GM12878 (cell line): ENCODE data around the gene NODAL. TPM values are rescaled to one million over a fixed set of nuclear protein-coding genes. Genes with fewer than 3 reads are reported as not detected.

ENCODE experiments used
- BRCA1 ChIP-seq: IDR thresholded peaks from 2 replicates; pipeline ENCODE4 v1.6.1; 2011; ENCODE audit warnings: low read depth, low read length, improper control_type of control experiment
- EED ChIP-seq: sonication (generic); IDR thresholded peaks from 2 replicates; pipeline ENCODE4 v1.6.1; 2016; ENCODE audit warnings: antibody characterized with exemption, low read depth
- EGR1 ChIP-seq, 2 experiments: IDR thresholded peaks; 1 replicate in 1 of 2; 2 replicates in 1 of 2; pipeline ENCODE4 v1.6.1; 2011 to 2012; ENCODE audit warnings: low read depth in 2 of 2, low read length in 2 of 2, borderline replicate concordance in 1 of 2, mild to moderate bottlenecking in 1 of 2, moderate library complexity in 1 of 2
- EP300 ChIP-seq, 2 experiments: fragments of 150-350 bp in 1 of 2; IDR thresholded peaks; 2 replicates each; pipeline ENCODE4 v1.6.1; 2011 to 2012; ENCODE audit warnings: low read depth in 2 of 2, low read length in 2 of 2, borderline replicate concordance in 1 of 2, improper control_type of control experiment in 1 of 2, inconsistent platforms in 1 of 2; ENCODE audit not compliant: control insufficient read depth in 1 of 2
- HDAC2 ChIP-seq: fragments of 200-600 bp; sonication (generic); IDR thresholded peaks from 2 replicates; pipeline ENCODE4 v1.6.1; 2017
- NFIC ChIP-seq: IDR thresholded peaks from 2 replicates; pipeline ENCODE4 v1.6.1; 2012; ENCODE audit warnings: low read depth, mild to moderate bottlenecking, inconsistent platforms, low read length, moderate library complexity
- NR2C1 ChIP-seq: fragments of 450-650 bp; IDR thresholded peaks from 2 replicates; pipeline ENCODE4 v1.6.1; 2017; ENCODE audit warnings: antibody characterized with exemption, mild to moderate bottlenecking, moderate library complexity
- NR2F1 ChIP-seq: fragments of 450-650 bp; conservative IDR thresholded peaks from 2 replicates; pipeline ENCODE4 v1.6.1; 2017; ENCODE audit warnings: mild to moderate bottlenecking
- RBBP5 ChIP-seq: fragments of 200-600 bp; sonication (generic); conservative IDR thresholded peaks from 2 replicates; pipeline ENCODE4 v1.6.1; 2016
- SMAD5 ChIP-seq: IDR thresholded peaks from 2 replicates; pipeline ENCODE4 v1.6.1; 2016; ENCODE audit warnings: antibody characterized with exemption, low read depth
- SPI1 ChIP-seq: IDR thresholded peaks from 2 replicates; pipeline ENCODE4 v1.6.1; 2011; ENCODE audit warnings: low read depth, mild to moderate bottlenecking, low read length, moderate library complexity, borderline replicate concordance; ENCODE audit not compliant: insufficient read depth
- ZZZ3 ChIP-seq: IDR thresholded peaks from 2 replicates; pipeline ENCODE4 v1.6.1; 2011; ENCODE audit warnings: low read depth; ENCODE audit not compliant: control insufficient read depth, insufficient read length
- polyA plus RNA-seq, 11 experiments: library from polyadenylated mRNA; depleted of rRNA in 4 of 11; unstranded in 6 of 11; stranded (reverse) in 5 of 11; fragments of >200 nt; fragmentation: Nextera tagmentation in 4 of 11; fragmentation: Illumina TruSeq in 1 of 11; extraction: Ambion mirVana in 4 of 11; extraction: Trizol in 1 of 11; gene quantifications; 1 replicate in 1 of 11; 2 replicates in 10 of 11; pipeline versions ENCODE4 v1.2.1 to v1.2.3, GENCODE V29; 2011 to 2016; ENCODE audit warnings: inconsistent platforms in 2 of 11, missing spikeins in 2 of 11, low read depth in 1 of 11
- total RNA-seq, 4 experiments: library from RNA; depleted of rRNA in 3 of 4; stranded (reverse); fragments of >200 nt in 3 of 4; fragmentation: Illumina TruSeq in 1 of 4; extraction: Trizol in 1 of 4; gene quantifications; 2 replicates each; pipeline versions ENCODE4 v1.2.1 to v1.2.3, GENCODE V29; 2013 to 2021
- TF ChIP-seq, protein P1 (sequence below): IDR thresholded peaks from 2 replicates; pipeline ENCODE4 v1.6.1; 2012; ENCODE audit warnings: low read depth, low read length, improper control_type of control experiment
- TF ChIP-seq, protein P2 (sequence below): IDR thresholded peaks from 2 replicates; pipeline ENCODE4 v1.6.1; 2011; ENCODE audit warnings: borderline replicate concordance, low read depth, mild to moderate bottlenecking, moderate library complexity, low read length; ENCODE audit not compliant: insufficient read depth, poor library complexity, severe bottlenecking

NODAL gene
- total and polyA plus RNA-seq, 10 of the 15 experiments (the other 5 are each of a cell fraction or from before 2014, with no cell fraction given) = not detected

DNA sequence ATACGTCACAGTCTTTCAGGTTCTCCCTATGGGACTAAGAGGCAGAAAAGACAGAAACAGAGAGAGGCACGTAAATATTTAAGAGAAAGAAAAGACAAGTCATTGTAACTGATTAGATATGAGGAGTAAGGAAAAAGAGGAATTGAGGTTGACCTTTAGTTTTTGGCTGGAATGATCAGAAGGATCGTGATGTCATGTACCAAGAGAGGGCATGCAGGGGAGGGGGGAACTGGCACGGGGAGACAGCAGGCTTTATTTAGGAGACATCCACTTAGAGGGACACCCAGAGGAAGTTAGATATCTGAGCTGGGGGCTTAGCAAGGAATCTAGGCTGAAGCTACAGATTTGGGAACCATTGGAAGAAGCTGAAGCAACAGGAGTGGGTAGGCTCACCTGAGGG, 49.8 kb downstream of the NODAL start (continued):
- TF ChIP-seq, protein P1, sequence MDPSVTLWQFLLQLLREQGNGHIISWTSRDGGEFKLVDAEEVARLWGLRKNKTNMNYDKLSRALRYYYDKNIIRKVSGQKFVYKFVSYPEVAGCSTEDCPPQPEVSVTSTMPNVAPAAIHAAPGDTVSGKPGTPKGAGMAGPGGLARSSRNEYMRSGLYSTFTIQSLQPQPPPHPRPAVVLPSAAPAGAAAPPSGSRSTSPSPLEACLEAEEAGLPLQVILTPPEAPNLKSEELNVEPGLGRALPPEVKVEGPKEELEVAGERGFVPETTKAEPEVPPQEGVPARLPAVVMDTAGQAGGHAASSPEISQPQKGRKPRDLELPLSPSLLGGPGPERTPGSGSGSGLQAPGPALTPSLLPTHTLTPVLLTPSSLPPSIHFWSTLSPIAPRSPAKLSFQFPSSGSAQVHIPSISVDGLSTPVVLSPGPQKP = no peak
- TF ChIP-seq SPI1 = no peak
- TF ChIP-seq ZZZ3 = no peak
- no peak for TF ChIP-seq EP300 (IDR thresholded peaks at IDR 0.05; ENCODE audit: borderline replicate concordance in 1 of 2, control insufficient read depth in 1 of 2, low read depth in 2 of 2, low read length in 2 of 2)
- TF ChIP-seq NR2F1 = no peak
- TF ChIP-seq EGR1 (IDR thresholded peaks at IDR 0.05; ENCODE audit: borderline replicate concordance in 1 of 2, low read depth in 2 of 2, low read length in 2 of 2) = no peak
- TF ChIP-seq, protein P2, sequence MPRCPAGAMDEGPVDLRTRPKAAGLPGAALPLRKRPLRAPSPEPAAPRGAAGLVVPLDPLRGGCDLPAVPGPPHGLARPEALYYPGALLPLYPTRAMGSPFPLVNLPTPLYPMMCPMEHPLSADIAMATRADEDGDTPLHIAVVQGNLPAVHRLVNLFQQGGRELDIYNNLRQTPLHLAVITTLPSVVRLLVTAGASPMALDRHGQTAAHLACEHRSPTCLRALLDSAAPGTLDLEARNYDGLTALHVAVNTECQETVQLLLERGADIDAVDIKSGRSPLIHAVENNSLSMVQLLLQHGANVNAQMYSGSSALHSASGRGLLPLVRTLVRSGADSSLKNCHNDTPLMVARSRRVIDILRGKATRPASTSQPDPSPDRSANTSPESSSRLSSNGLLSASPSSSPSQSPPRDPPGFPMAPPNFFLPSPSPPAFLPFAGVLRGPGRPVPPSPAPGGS = no peak
- no peak for TF ChIP-seq NFIC
- TF ChIP-seq NR2C1 = no peak
- no peak for TF ChIP-seq SMAD5
- TF ChIP-seq HDAC2 = no peak
- no peak for TF ChIP-seq BRCA1
- no peak for TF ChIP-seq EED
- no peak for TF ChIP-seq RBBP5
- TF ChIP-seq, all 136 proteins: peak for 0

Other genes with a start within 250 kb of the NODAL start
- gene PPA1, start 208.3 kb downstream of the NODAL start, total RNA-seq (2014; rRNA removed) = 297 and 344 TPM in 2 replicates
- 334 and 338 TPM in 2 replicates for gene PPA1, start 208.3 kb downstream of the NODAL start, total RNA-seq (2014; rRNA removed; fragmentation: Illumina TruSeq; extraction: Trizol)
- 254 and 260 TPM in 2 replicates for gene PPA1, start 208.3 kb downstream of the NODAL start, total RNA-seq (2021)
- 452 and 655 TPM in 2 replicates for gene PPA1, start 208.3 kb downstream of the NODAL start, polyA plus RNA-seq (2011; rRNA removed)
- gene PPA1, start 208.3 kb downstream of the NODAL start, polyA plus RNA-seq (2014; fragmentation: Illumina TruSeq; extraction: Trizol) = 296 and 362 TPM in 2 replicates
- gene PPA1, start 208.3 kb downstream of the NODAL start, polyA plus RNA-seq (2014; fragmentation: Nextera tagmentation; extraction: Ambion mirVana) = 100 to 1,000 TPM; 224 to 386 TPM
- gene PPA1, start 208.3 kb downstream of the NODAL start, polyA plus RNA-seq (2014; rRNA removed) = 346 and 396 TPM in 2 replicates
- 100 to 1,000 TPM; 353 to 365 TPM for gene PPA1, start 208.3 kb downstream of the NODAL start, polyA plus RNA-seq (2016; fragmentation: Nextera tagmentation; extraction: Ambion mirVana)
- not detected in 2 replicates for gene NPFFR1, start 157.7 kb downstream of the NODAL start, total RNA-seq (2014; rRNA removed)
- gene NPFFR1, start 157.7 kb downstream of the NODAL start, total RNA-seq (2014; rRNA removed; fragmentation: Illumina TruSeq; extraction: Trizol) = not detected in 2 replicates
- gene NPFFR1, start 157.7 kb downstream of the NODAL start, total RNA-seq (2021) = not detected in 2 replicates
- 0.01 TPM in 1 of 2 replicates, not detected in the other for gene NPFFR1, start 157.7 kb downstream of the NODAL start, polyA plus RNA-seq (2011; rRNA removed)
- gene NPFFR1, start 157.7 kb downstream of the NODAL start, polyA plus RNA-seq (2014; fragmentation: Illumina TruSeq; extraction: Trizol) = not detected in 2 replicates
- not detected for gene NPFFR1, start 157.7 kb downstream of the NODAL start, polyA plus RNA-seq (2014; fragmentation: Nextera tagmentation; extraction: Ambion mirVana)
- not detected in 2 replicates for gene NPFFR1, start 157.7 kb downstream of the NODAL start, polyA plus RNA-seq (2014; rRNA removed)
- under 1 TPM in 1 of 2 experiments, not detected in 1; 0.03 TPM for gene NPFFR1, start 157.7 kb downstream of the NODAL start, polyA plus RNA-seq (2016; fragmentation: Nextera tagmentation; extraction: Ambion mirVana)
- 19.4 and 24.5 TPM in 2 replicates for gene LRRC20, start 59.1 kb downstream of the NODAL start, total RNA-seq (2014; rRNA removed)
- 10.0 and 10.2 TPM in 2 replicates for gene LRRC20, start 59.1 kb downstream of the NODAL start, total RNA-seq (2014; rRNA removed; fragmentation: Illumina TruSeq; extraction: Trizol)
- gene LRRC20, start 59.1 kb downstream of the NODAL start, total RNA-seq (2021) = 25.9 and 27.6 TPM in 2 replicates
- gene LRRC20, start 59.1 kb downstream of the NODAL start, polyA plus RNA-seq (2011; rRNA removed) = 14.9 and 28.0 TPM in 2 replicates
- 13.5 and 21.5 TPM in 2 replicates for gene LRRC20, start 59.1 kb downstream of the NODAL start, polyA plus RNA-seq (2014; fragmentation: Illumina TruSeq; extraction: Trizol)
- 1 to 10 TPM; 3.5 to 6.9 TPM for gene LRRC20, start 59.1 kb downstream of the NODAL start, polyA plus RNA-seq (2014; fragmentation: Nextera tagmentation; extraction: Ambion mirVana)
- 23.2 and 24.4 TPM in 2 replicates for gene LRRC20, start 59.1 kb downstream of the NODAL start, polyA plus RNA-seq (2014; rRNA removed)
- 10 to 100 TPM; 13.3 to 15.7 TPM for gene LRRC20, start 59.1 kb downstream of the NODAL start, polyA plus RNA-seq (2016; fragmentation: Nextera tagmentation; extraction: Ambion mirVana)
- gene EIF4EBP2, start 37.5 kb downstream of the NODAL start, total RNA-seq (2014; rRNA removed) = 23.2 and 25.4 TPM in 2 replicates
- gene EIF4EBP2, start 37.5 kb downstream of the NODAL start, total RNA-seq (2014; rRNA removed; fragmentation: Illumina TruSeq; extraction: Trizol) = 32.2 and 32.9 TPM in 2 replicates
- 48.5 TPM in 2 replicates for gene EIF4EBP2, start 37.5 kb downstream of the NODAL start, total RNA-seq (2021)
- gene EIF4EBP2, start 37.5 kb downstream of the NODAL start, polyA plus RNA-seq (2011; rRNA removed) = 25.7 and 29.4 TPM in 2 replicates
- gene EIF4EBP2, start 37.5 kb downstream of the NODAL start, polyA plus RNA-seq (2014; fragmentation: Illumina TruSeq; extraction: Trizol) = 51.3 and 64.0 TPM in 2 replicates
- 10 to 100 TPM; 14.4 to 20.4 TPM for gene EIF4EBP2, start 37.5 kb downstream of the NODAL start, polyA plus RNA-seq (2014; fragmentation: Nextera tagmentation; extraction: Ambion mirVana)
- gene EIF4EBP2, start 37.5 kb downstream of the NODAL start, polyA plus RNA-seq (2014; rRNA removed) = 23.1 and 24.0 TPM in 2 replicates
- gene EIF4EBP2, start 37.5 kb downstream of the NODAL start, polyA plus RNA-seq (2016; fragmentation: Nextera tagmentation; extraction: Ambion mirVana) = 10 to 100 TPM; 34.4 to 35.8 TPM
- gene PALD1, start 37.1 kb upstream of the NODAL start, total RNA-seq (2014; rRNA removed) = 19.0 and 20.4 TPM in 2 replicates
- 6.7 and 7.7 TPM in 2 replicates for gene PALD1, start 37.1 kb upstream of the NODAL start, total RNA-seq (2014; rRNA removed; fragmentation: Illumina TruSeq; extraction: Trizol)
- 20.7 and 20.9 TPM in 2 replicates for gene PALD1, start 37.1 kb upstream of the NODAL start, total RNA-seq (2021)
- gene PALD1, start 37.1 kb upstream of the NODAL start, polyA plus RNA-seq (2011; rRNA removed) = 5.4 and 7.7 TPM in 2 replicates
- gene PALD1, start 37.1 kb upstream of the NODAL start, polyA plus RNA-seq (2014; fragmentation: Illumina TruSeq; extraction: Trizol) = 4.0 and 7.2 TPM in 2 replicates
- 1 to 10 TPM in 1 of 2 experiments, under 1 TPM in 1; 0.43 to 1.2 TPM for gene PALD1, start 37.1 kb upstream of the NODAL start, polyA plus RNA-seq (2014; fragmentation: Nextera tagmentation; extraction: Ambion mirVana)
- 14.8 and 15.4 TPM in 2 replicates for gene PALD1, start 37.1 kb upstream of the NODAL start, polyA plus RNA-seq (2014; rRNA removed)
- 10 to 100 TPM; 10.3 to 11.0 TPM for gene PALD1, start 37.1 kb upstream of the NODAL start, polyA plus RNA-seq (2016; fragmentation: Nextera tagmentation; extraction: Ambion mirVana)
- gene PRF1, start 161.1 kb upstream of the NODAL start, total RNA-seq (2014; rRNA removed) = 1.1 and 1.9 TPM in 2 replicates
- 1.1 and 1.4 TPM in 2 replicates for gene PRF1, start 161.1 kb upstream of the NODAL start, total RNA-seq (2014; rRNA removed; fragmentation: Illumina TruSeq; extraction: Trizol)
- gene PRF1, start 161.1 kb upstream of the NODAL start, total RNA-seq (2021) = 1.5 and 1.8 TPM in 2 replicates
- gene PRF1, start 161.1 kb upstream of the NODAL start, polyA plus RNA-seq (2011; rRNA removed) = 5.5 and 15.7 TPM in 2 replicates
- 0.84 and 2.6 TPM in 2 replicates for gene PRF1, start 161.1 kb upstream of the NODAL start, polyA plus RNA-seq (2014; fragmentation: Illumina TruSeq; extraction: Trizol)
- 1 to 10 TPM; 1.7 to 1.9 TPM for gene PRF1, start 161.1 kb upstream of the NODAL start, polyA plus RNA-seq (2014; fragmentation: Nextera tagmentation; extraction: Ambion mirVana)
- gene PRF1, start 161.1 kb upstream of the NODAL start, polyA plus RNA-seq (2014; rRNA removed) = 0.97 and 1.3 TPM in 2 replicates
- gene PRF1, start 161.1 kb upstream of the NODAL start, polyA plus RNA-seq (2016; fragmentation: Nextera tagmentation; extraction: Ambion mirVana) = under 1 TPM; 0.88 to 1.00 TPM
- not detected in 2 replicates for gene ADAMTS14, start 230.8 kb upstream of the NODAL start, total RNA-seq (2014; rRNA removed)
- gene ADAMTS14, start 230.8 kb upstream of the NODAL start, total RNA-seq (2014; rRNA removed; fragmentation: Illumina TruSeq; extraction: Trizol) = not detected in 2 replicates
- not detected in 2 replicates for gene ADAMTS14, start 230.8 kb upstream of the NODAL start, total RNA-seq (2021)
- gene ADAMTS14, start 230.8 kb upstream of the NODAL start, polyA plus RNA-seq (2011; rRNA removed) = 0.01 and 0.03 TPM in 2 replicates
- gene ADAMTS14, start 230.8 kb upstream of the NODAL start, polyA plus RNA-seq (2014; fragmentation: Illumina TruSeq; extraction: Trizol) = not detected in 2 replicates
- not detected for gene ADAMTS14, start 230.8 kb upstream of the NODAL start, polyA plus RNA-seq (2014; fragmentation: Nextera tagmentation; extraction: Ambion mirVana)
- gene ADAMTS14, start 230.8 kb upstream of the NODAL start, polyA plus RNA-seq (2014; rRNA removed) = 0.03 and 0.05 TPM in 2 replicates
- not detected for gene ADAMTS14, start 230.8 kb upstream of the NODAL start, polyA plus RNA-seq (2016; fragmentation: Nextera tagmentation; extraction: Ambion mirVana)